Measurements from ENCODE around the gene SPRYD7.
"Not testable (repeated sequence)": the region's sequence is repeated elsewhere in the genome, so short reads cannot be mapped to it uniquely, and the experiment has no call there.

The SPRYD7 gene

GRCh38 chr13:49932066-49932465, 4.1 kb downstream of the SPRYD7 start:
- no peak for DNase-seq

GRCh38 chr13:49927755-49928154, 8.4 kb downstream of the SPRYD7 start:
- DNase-seq, result no peak

GRCh38 chr13:49925881-49926418, 10.2 kb downstream of the SPRYD7 start:
- DNase-seq, result no peak

- no peak for DNase-seq
Observed at GRCh38 chr13:49922301-49922700, 13.8 kb downstream of the SPRYD7 start.

GRCh38 chr13:49920969-49921368, 15.2 kb downstream of the SPRYD7 start:
- DNase-seq, result not testable (repeated sequence)

- not testable (repeated sequence) for DNase-seq
Observed at GRCh38 chr13:49918106-49918505, 18.0 kb downstream of the SPRYD7 start.

- no peak for DNase-seq
Observed at GRCh38 chr13:49914947-49915346, 21.2 kb downstream of the SPRYD7 start.

- DNase-seq, result no peak
Observed at GRCh38 chr13:49908637-49909036, 27.5 kb downstream of the SPRYD7 start.

- no peak for DNase-seq
Observed at GRCh38 chr13:49904729-49905456, 31.2 kb downstream of the SPRYD7 start.

- no peak for DNase-seq
Observed at GRCh38 chr13:49898792-49899191, 37.3 kb downstream of the SPRYD7 start.

GRCh38 chr13:49897713-49898112, 38.4 kb downstream of the SPRYD7 start:
- no peak for DNase-seq

GRCh38 chr13:49895826-49896225, 40.3 kb downstream of the SPRYD7 start:
- DNase-seq, result no peak

- DNase-seq, result no peak
Observed at GRCh38 chr13:49893591-49893990, 42.5 kb downstream of the SPRYD7 start.

- DNase-seq, result no peak
Observed at GRCh38 chr13:49890376-49890775, 45.8 kb downstream of the SPRYD7 start.

- DNase-seq, result no peak
Observed at GRCh38 chr13:49878682-49879081, 57.5 kb downstream of the SPRYD7 start.

GRCh38 chr13:49877629-49878218, 58.4 kb downstream of the SPRYD7 start:
- no peak for DNase-seq

- DNase-seq, result no peak
Observed at GRCh38 chr13:49874430-49874829, 61.7 kb downstream of the SPRYD7 start.

GRCh38 chr13:49869519-49869918, 66.6 kb downstream of the SPRYD7 start:
- DNase-seq, result no peak

- no peak for DNase-seq
Observed at GRCh38 chr13:49867834-49868233, 68.3 kb downstream of the SPRYD7 start.

- DNase-seq, result no peak
Observed at GRCh38 chr13:49865218-49865617, 70.9 kb downstream of the SPRYD7 start.

GRCh38 chr13:49864509-49864908, 71.6 kb downstream of the SPRYD7 start:
- DNase-seq, result no peak
